GM12801 (cell line): ENCODE measurements around the gene LYVE1.

Experiments used
- CTCF ChIP-seq: IDR thresholded peaks from one replicate; pipeline ENCODE4 v1.5.1; 2011; ENCODE audit warnings: control low read depth; ENCODE audit not compliant: insufficient read length; ENCODE audit errors: extremely low read depth

LYVE1 gene

GRCh38 chr11:10566257-10566957 is 2.1 kb downstream of the LYVE1 start:
- no peak for TF ChIP-seq CTCF

- no peak for TF ChIP-seq CTCF
Measured at GRCh38 chr11:10565493-10565892, 3.0 kb downstream of the LYVE1 start.

GRCh38 chr11:10564696-10565318 is 3.7 kb downstream of the LYVE1 start:
- no peak for TF ChIP-seq CTCF

- TF ChIP-seq CTCF: no peak
Measured at GRCh38 chr11:10564030-10564429, 4.4 kb downstream of the LYVE1 start.

GRCh38 chr11:10561947-10562346 is 6.5 kb downstream of the LYVE1 start:
- no peak for TF ChIP-seq CTCF

- TF ChIP-seq CTCF: no peak
Measured at GRCh38 chr11:10561043-10561818, 7.2 kb downstream of the LYVE1 start.

- no peak for TF ChIP-seq CTCF
Measured at GRCh38 chr11:10558288-10558687, 10.2 kb downstream of the LYVE1 start.
